Endothelial cell of umbilical vein (primary cell): ENCODE measurements around the gene PLSCR1. TPM values are rescaled to one million over a fixed set of nuclear protein-coding genes. Genes with fewer than 3 reads are reported as not detected.

ENCODE experiments used
- BruUV-seq: library from RNA; stranded (reverse); fragments of 400-500 nt; replicated peaks from 2 replicates; lab custom pipeline; 2021; lab: Mats Ljungman, UMichigan
- CTCF ChIA-PET: fragments of 300-600, 350-600 bp; sonication (Branson Sonifier 250); formaldehyde crosslinking; loops from one replicate; lab custom pipeline; 2021; ENCODE audit warnings: antibody characterized with exemption, inconsistent platforms; lab: Charles Lee
- POLR2A ChIA-PET: fragments of 300-600, 350-600 bp; sonication (Branson Sonifier 250); formaldehyde crosslinking; loops from one replicate; lab custom pipeline; 2021; ENCODE audit warnings: antibody characterized with exemption, inconsistent platforms; lab: Charles Lee
- DNase-seq: peaks from one replicate; pipeline ENCODE4 v3.0.0-alpha.2; 2011; ENCODE audit warnings: low read depth, low spot score
- FAIRE-seq: peaks from 2 replicates; lab custom pipeline; 2011; peaks lifted over from hg19 to GRCh38; lab: Jason Lieb, UNC
- H2AFZ ChIP-seq: 2 replicates; pipeline ENCODE4 v1.6.0; 2012; ENCODE audit warnings: low read depth, low read length, control low read depth, inconsistent platforms
- H3K27ac ChIP-seq: 2 replicates; pipeline ENCODE4 v1.5.1; 2011; ENCODE audit warnings: low read depth, mild to moderate bottlenecking, control low read depth, low read length, moderate library complexity; ENCODE audit not compliant: insufficient read depth
- H3K27me3 ChIP-seq, 2 experiments: 2 replicates each; pipeline versions ENCODE4 v1.6.0 to v1.6.1; 2011; ENCODE audit warnings: low read length in 2 of 2, mixed read lengths in 1 of 2; ENCODE audit not compliant: control insufficient read depth in 2 of 2, insufficient read depth in 2 of 2
- H3K36me3 ChIP-seq, 2 experiments: 2 replicates in 1 of 2; 3 replicates in 1 of 2; pipeline ENCODE4 v1.5.1; 2011; ENCODE audit warnings: low read length in 2 of 2, mild to moderate bottlenecking in 1 of 2, moderate library complexity in 1 of 2; ENCODE audit not compliant: control insufficient read depth in 2 of 2, insufficient read depth in 2 of 2; ENCODE audit errors: extremely low read depth in 1 of 2
- H3K4me1 ChIP-seq: 3 replicates; pipeline ENCODE4 v1.5.1; 2011; ENCODE audit warnings: mild to moderate bottlenecking, low read length; ENCODE audit not compliant: control insufficient read depth, insufficient read depth; ENCODE audit errors: extremely low read depth
- H3K4me2 ChIP-seq: 2 replicates; pipeline ENCODE4 v1.6.1; 2011; ENCODE audit warnings: low read length, control low read depth, mixed read lengths; ENCODE audit not compliant: insufficient read depth
- H3K4me3 ChIP-seq, 3 experiments: fragments of 200-600 bp in 1 of 3; sonication (generic), shearing (Covaris generic) in 1 of 3; replicated peaks in 1 of 3; 2 replicates each; pipeline ENCODE4 v1.5.1; 2011 to 2016; ENCODE audit warnings: control low read depth in 3 of 3, low read length in 3 of 3, mild to moderate bottlenecking in 2 of 3, inconsistent platforms in 1 of 3, low read depth in 1 of 3, moderate library complexity in 1 of 3; ENCODE audit not compliant: insufficient read depth in 1 of 3
- H3K79me2 ChIP-seq: 2 replicates; pipeline ENCODE4 v1.6.0; 2012; ENCODE audit warnings: low read length, inconsistent platforms; ENCODE audit not compliant: control insufficient read depth, insufficient read depth
- H3K9ac ChIP-seq: replicated peaks from 2 replicates; pipeline ENCODE3; 2011; ENCODE audit warnings: low read length, control low read depth; ENCODE audit not compliant: insufficient read depth; ENCODE audit errors: extremely low read depth
- H3K9me1 ChIP-seq: replicated peaks from 3 replicates; pipeline ENCODE4 v1.6.0; 2011; ENCODE audit warnings: mild to moderate bottlenecking, low read length; ENCODE audit not compliant: control insufficient read depth, insufficient read depth; ENCODE audit errors: extremely low read depth
- H3K9me3 ChIP-seq: replicated peaks from 2 replicates; pipeline ENCODE4 v1.5.1; 2012; ENCODE audit warnings: low read length, inconsistent platforms; ENCODE audit not compliant: control insufficient read depth, insufficient read depth
- H4K20me1 ChIP-seq: replicated peaks from 2 replicates; pipeline ENCODE3; 2011; ENCODE audit warnings: mild to moderate bottlenecking, low read length; ENCODE audit not compliant: control insufficient read depth, insufficient read depth; ENCODE audit errors: extremely low read depth
- EZH2 ChIP-seq: IDR thresholded peaks from 2 replicates; pipeline ENCODE4 v1.6.1; 2012; ENCODE audit warnings: borderline replicate concordance, low read depth, mild to moderate bottlenecking, moderate library complexity, low read length, inconsistent platforms; ENCODE audit not compliant: severe bottlenecking
- FOS ChIP-seq: IDR thresholded peaks from 2 replicates; pipeline ENCODE4 v1.6.1; 2011; ENCODE audit warnings: mild to moderate bottlenecking, low read length, moderate library complexity, borderline replicate concordance; ENCODE audit not compliant: insufficient read depth
- GATA2 ChIP-seq: IDR thresholded peaks from 2 replicates; pipeline ENCODE4 v1.7.0; 2011; ENCODE audit warnings: low read depth, mild to moderate bottlenecking, moderate library complexity, mixed read lengths, low read length; ENCODE audit not compliant: insufficient read length, insufficient read depth
- JUN ChIP-seq: IDR thresholded peaks from 2 replicates; pipeline ENCODE4 v1.6.1; 2011; ENCODE audit warnings: borderline replicate concordance, low read depth; ENCODE audit not compliant: insufficient read length, insufficient read depth
- MAX ChIP-seq: IDR thresholded peaks from 2 replicates; pipeline ENCODE4 v1.6.1; 2011; ENCODE audit not compliant: insufficient read depth, insufficient read length
- MYC ChIP-seq: IDR thresholded peaks from one replicate; pipeline ENCODE4 v1.6.1; 2011; ENCODE audit warnings: mild to moderate bottlenecking, low read depth, low read length
- POLR2A ChIP-seq: IDR thresholded peaks from 2 replicates; pipeline ENCODE4 v1.6.1; 2012; ENCODE audit warnings: low read depth, mild to moderate bottlenecking, control low read depth, low read length
- POLR2AphosphoS5 ChIP-seq: IDR thresholded peaks from 2 replicates; pipeline ENCODE4 v1.6.1; 2012; ENCODE audit warnings: low read depth, mild to moderate bottlenecking, control low read depth, low read length, moderate library complexity; ENCODE audit not compliant: insufficient read depth
- dilution Hi-C: fragments of 300-500 bp; cut with MboI; formaldehyde crosslinking; loops from one replicate; pipeline ENCODE4 v1.15.0; 2019; ENCODE audit warnings: low sequenced_read_pairs; ENCODE audit not compliant: extremely low pct_ligation_motif_present
- intact Hi-C: fragments of 100-400 bp; cut with micrococcal nuclease; formaldehyde crosslinking; loops from one replicate; pipeline ENCODE4 v1.10.0; 2022
- polyA plus RNA-seq, 4 experiments: library from polyadenylated mRNA; depleted of rRNA in 3 of 4; stranded (reverse) in 3 of 4; unstranded in 1 of 4; fragments of >200 nt; gene quantifications; 2 replicates each; pipeline versions ENCODE4 v1.2.1 to v1.2.3, GENCODE V29; 2011 to 2012; ENCODE audit warnings: missing spikeins in 1 of 4
- total RNA-seq: library from RNA; stranded (reverse); gene quantifications from 2 replicates; pipeline ENCODE4 v1.2.3, GENCODE V29; 2021
- TF ChIP-seq, protein P1 (sequence below), 2 donors: IDR thresholded peaks; 1 replicate in 1 of 2; 2 replicates in 1 of 2; pipeline ENCODE4 v1.5.1; 2011; ENCODE audit warnings: low read length in 2 of 2, mild to moderate bottlenecking in 2 of 2, moderate library complexity in 2 of 2, control low read depth in 1 of 2, inconsistent platforms in 1 of 2, low read depth in 1 of 2; ENCODE audit not compliant: insufficient read depth in 1 of 2; ENCODE audit errors: extremely low read depth in 1 of 2

The PLSCR1 gene
- total and polyA plus RNA-seq, 2 donors (not counting 3 experiments of a cell fraction or from before 2014, with no cell fraction given), result 53.2 to 78.7 TPM

- intact Hi-C loops (no loop called here), dilution Hi-C loops (no loop called here)
- Histone ChIP-seq H2AFZ (no peak overlapping the region), H3K4me2 (no peak overlapping the region), H3K36me3 (no peaks in the 10 kb centered on the region), H4K20me1 (no peaks in the 10 kb centered on the region), H3K4me3 (no peak overlapping the region), H3K4me1 (no peaks in the 10 kb centered on the region), H3K27me3 (no peaks in the 10 kb centered on the region), H3K9me1 (no peaks in the 10 kb centered on the region), H3K27ac (no peak overlapping the region), H3K79me2 (no peaks in the 10 kb centered on the region), H3K9me3 (no peaks in the 10 kb centered on the region), H3K9ac (no peak overlapping the region)
- FAIRE-seq, result no peak
- ChIA-PET POLR2A (no interaction called here), CTCF (interaction anchor here (1.5 kb wide), 1 partner anchor 19 kb away, joined by 5 read pairs; no protein-coding TSS in a partner anchor)
- DNase-seq, result no peak
- BruUV-seq, result no TSS peak
- no peak for TF ChIP-seq MYC
- no peak for TF ChIP-seq JUN
- no peak for TF ChIP-seq MAX
- TF ChIP-seq, protein P1, sequence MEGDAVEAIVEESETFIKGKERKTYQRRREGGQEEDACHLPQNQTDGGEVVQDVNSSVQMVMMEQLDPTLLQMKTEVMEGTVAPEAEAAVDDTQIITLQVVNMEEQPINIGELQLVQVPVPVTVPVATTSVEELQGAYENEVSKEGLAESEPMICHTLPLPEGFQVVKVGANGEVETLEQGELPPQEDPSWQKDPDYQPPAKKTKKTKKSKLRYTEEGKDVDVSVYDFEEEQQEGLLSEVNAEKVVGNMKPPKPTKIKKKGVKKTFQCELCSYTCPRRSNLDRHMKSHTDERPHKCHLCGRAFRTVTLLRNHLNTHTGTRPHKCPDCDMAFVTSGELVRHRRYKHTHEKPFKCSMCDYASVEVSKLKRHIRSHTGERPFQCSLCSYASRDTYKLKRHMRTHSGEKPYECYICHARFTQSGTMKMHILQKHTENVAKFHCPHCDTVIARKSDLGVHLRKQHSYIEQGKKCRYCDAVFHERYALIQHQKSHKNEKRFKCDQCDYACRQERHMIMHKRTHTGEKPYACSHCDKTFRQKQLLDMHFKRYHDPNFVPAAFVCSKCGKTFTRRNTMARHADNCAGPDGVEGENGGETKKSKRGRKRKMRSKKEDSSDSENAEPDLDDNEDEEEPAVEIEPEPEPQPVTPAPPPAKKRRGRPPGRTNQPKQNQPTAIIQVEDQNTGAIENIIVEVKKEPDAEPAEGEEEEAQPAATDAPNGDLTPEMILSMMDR (IDR thresholded peaks at IDR 0.05; ENCODE audit: extremely low read depth in 1 of 2, insufficient read depth in 1 of 2, low read depth in 1 of 2, low read length in 2 of 2), result no peak
- no peak for TF ChIP-seq GATA2
- TF ChIP-seq POLR2AphosphoS5, result no peak
- no peak for TF ChIP-seq POLR2A
- TF ChIP-seq EZH2, result no peak
- no peak for TF ChIP-seq FOS
Observed at GRCh38 chr3:146557745-146558144, 13.3 kb upstream of the PLSCR1 start.
